ENCODE data around the gene TLR7. TPM values are rescaled to one million over a fixed set of nuclear protein-coding genes. Genes with fewer than 3 reads are reported as not detected.

The TLR7 gene
- total RNA-seq, 1 donor from 2014 or later: 7.8 TPM

GRCh38 chrX:12890467-12890866, 23.6 kb downstream of the TLR7 start:
- TF ChIP-seq CTCF (IDR thresholded peaks at IDR 0.05): no peak
- Histone ChIP-seq H3K4me1 (no peaks in the 10 kb centered on the region), H3K9me3 (no peaks in the 10 kb centered on the region), H3K27me3 (ENCODE audit: low read depth) (no peaks in the 10 kb centered on the region), H3K4me3 (no peak overlapping the region), H3K27ac (no peak overlapping the region), H3K36me3 (no peaks in the 10 kb centered on the region)
- ATAC-seq (no peak), DNase-seq (no peak)
- intact Hi-C loops (cut with DNase I): no loop called here

- Histone ChIP-seq H3K4me3 (no peak overlapping the region), H3K27ac (no peak overlapping the region), H3K27me3 (ENCODE audit: low read depth) (no peaks in the 10 kb centered on the region), H3K36me3 (no peaks in the 10 kb centered on the region), H3K4me1 (no peaks in the 10 kb centered on the region), H3K9me3 (no peaks in the 10 kb centered on the region)
- no peak for TF ChIP-seq CTCF (IDR thresholded peaks at IDR 0.05)
- intact Hi-C loops (cut with DNase I): no loop called here
- DNase-seq (no peak), ATAC-seq (peak in 1 of 2 donors; percentile 31)
These were observed 24.3 kb downstream of the TLR7 start for GRCh38 chrX:12891171-12891570.

GRCh38 chrX:12891915-12892506, 25.1 kb downstream of the TLR7 start:
- DNase-seq (no peak), ATAC-seq (no peak)
- Histone ChIP-seq H3K9me3 (no peaks in the 10 kb centered on the region), H3K36me3 (no peaks in the 10 kb centered on the region), H3K4me1 (no peaks in the 10 kb centered on the region), H3K27ac (no peak overlapping the region), H3K27me3 (ENCODE audit: low read depth) (no peaks in the 10 kb centered on the region), H3K4me3 (no peak overlapping the region)
- intact Hi-C loops (cut with DNase I): no loop called here
- no peak for TF ChIP-seq CTCF (IDR thresholded peaks at IDR 0.05)

GRCh38 chrX:12892716-12893115, 25.8 kb downstream of the TLR7 start:
- DNase-seq (no peak), ATAC-seq (no peak)
- Histone ChIP-seq H3K36me3 (no peaks in the 10 kb centered on the region), H3K27me3 (ENCODE audit: low read depth) (no peaks in the 10 kb centered on the region), H3K4me3 (no peak overlapping the region), H3K9me3 (no peaks in the 10 kb centered on the region), H3K4me1 (no peaks in the 10 kb centered on the region), H3K27ac (no peak overlapping the region)
- no peak for TF ChIP-seq CTCF (IDR thresholded peaks at IDR 0.05)
- intact Hi-C loops (cut with DNase I): no loop called here

GRCh38 chrX:12894074-12895030, 27.5 kb downstream of the TLR7 start:
- intact Hi-C loops (cut with DNase I): no loop called here
- DNase-seq (peak; percentile 55), ATAC-seq (peak; percentile 57 to 65)
- H3K4me1 ChIP-seq: no peaks in the 10 kb centered on the region
- H3K27ac ChIP-seq: no peak overlapping the region
- H3K36me3 ChIP-seq: no peaks in the 10 kb centered on the region
- no peaks in the 10 kb centered on the region for H3K9me3 ChIP-seq
- H3K4me3 ChIP-seq: no peak overlapping the region
- peak; percentile 59 for TF ChIP-seq CTCF (IDR thresholded peaks at IDR 0.05)
- no peaks in the 10 kb centered on the region for H3K27me3 ChIP-seq (ENCODE audit: low read depth)
